Omental fat pad (tissue), 4 donors: ENCODE measurements around the gene TAAR1. TPM values are rescaled to one million over a fixed set of nuclear protein-coding genes. Genes with fewer than 3 reads are reported as not detected.

ENCODE experiments used
- ATAC-seq: fragments of 150-250 bp; one replicate; pipeline ENCODE4 v1.9.1; 2016; ENCODE audit warnings: mild to moderate bottlenecking, moderate library complexity; ENCODE audit not compliant: low FRiP score
- DNase-seq: peaks from one replicate; pipeline ENCODE4 v3.0.0-alpha.2; 2019; ENCODE audit warnings: low spot score
- CTCF ChIP-seq, 3 donors: fragments of 450-650 bp; IDR thresholded peaks; one replicate each; pipeline ENCODE4 v1.5.1; 2016 to 2017; ENCODE audit warnings: antibody characterized with exemption in 3 of 3, mild to moderate bottlenecking in 3 of 3, moderate library complexity in 2 of 3
- total RNA-seq, 4 donors: library from RNA; depleted of rRNA; stranded (reverse); fragments of >200 nt; gene quantifications; one replicate each; pipeline ENCODE4 v1.1.0, GENCODE V29; 2016

Gene TAAR1
- total RNA-seq, 4 donors from 2014 or later, result not detected

DNA sequence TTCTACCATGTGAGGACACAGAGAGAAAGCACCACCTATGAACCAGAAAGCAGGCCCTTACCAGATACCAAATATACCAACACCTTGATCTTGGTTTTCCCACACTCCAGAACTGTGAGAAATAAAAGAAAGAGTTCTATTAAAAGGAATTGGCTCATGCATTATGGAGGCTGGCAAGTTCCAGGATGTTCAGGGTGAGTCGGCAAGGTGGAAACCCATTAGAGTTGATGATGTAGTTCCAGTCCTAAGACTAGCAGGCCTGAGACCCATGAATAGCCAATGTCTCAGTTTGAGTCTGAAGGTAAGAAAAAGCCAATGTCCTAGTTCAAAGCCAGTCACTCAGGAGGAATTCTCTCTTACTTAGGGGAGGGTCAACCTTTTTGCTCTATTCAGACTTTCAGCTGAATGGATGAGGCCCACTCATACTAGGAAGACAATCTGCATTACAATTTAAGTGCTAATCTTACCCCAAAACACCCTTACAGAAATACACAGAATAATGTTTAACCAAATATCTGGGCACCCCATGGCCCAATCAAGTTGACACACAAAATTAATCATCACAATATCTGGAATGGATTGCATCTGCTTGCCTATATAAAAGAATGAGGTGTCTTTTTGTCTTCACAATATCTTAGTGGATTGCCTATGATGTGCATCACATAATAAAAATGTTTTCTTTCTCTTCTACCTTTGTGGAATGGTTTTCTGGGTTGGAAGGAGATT is 5.5 kb upstream of the TAAR1 start:
- no peak for ATAC-seq
- DNase-seq, result no peak
- TF ChIP-seq CTCF (IDR thresholded peaks at IDR 0.05), result no peak

DNA sequence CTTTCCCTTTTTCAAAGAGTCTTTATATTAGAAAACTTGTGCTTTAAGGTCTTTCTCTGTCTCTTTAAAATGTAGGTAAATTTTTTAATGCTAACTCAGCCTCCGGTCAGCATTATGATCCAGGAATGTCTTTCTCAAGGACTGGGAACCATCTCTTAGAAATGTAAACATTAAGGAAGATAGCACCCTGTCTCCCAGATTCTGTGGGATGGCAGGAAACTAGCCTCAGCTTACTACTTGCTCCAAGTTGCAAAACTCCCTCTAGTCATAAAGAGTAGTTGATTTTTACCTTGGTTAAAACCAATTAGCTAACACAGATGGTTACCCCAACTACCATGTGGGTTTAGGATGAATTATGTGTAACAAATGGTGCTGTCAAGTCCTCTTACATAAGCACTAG is 4.7 kb upstream of the TAAR1 start:
- ATAC-seq (no peak), DNase-seq (no peak)
- no peak for TF ChIP-seq CTCF (IDR thresholded peaks at IDR 0.05)

DNA sequence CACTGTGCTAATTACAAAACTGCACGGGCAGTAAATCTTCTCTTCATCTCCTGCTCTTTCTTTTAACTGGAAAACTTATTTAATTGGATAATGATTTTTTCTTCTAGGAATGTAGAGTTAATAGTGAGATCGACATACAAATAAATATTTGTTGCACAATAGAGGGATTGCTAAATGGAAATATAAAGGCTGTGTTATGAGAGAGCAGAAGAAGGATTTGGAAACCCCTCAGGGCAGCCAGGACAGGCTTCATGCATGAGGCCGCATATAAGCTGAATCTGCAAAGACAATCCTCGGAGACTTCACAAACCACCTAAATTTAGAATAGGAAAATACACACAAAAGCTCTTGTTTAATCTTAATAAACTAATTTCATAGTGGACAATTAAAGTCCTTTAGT is 2.9 kb upstream of the TAAR1 start:
- no peak for TF ChIP-seq CTCF (IDR thresholded peaks at IDR 0.05)
- ATAC-seq (no peak), DNase-seq (no peak)

- no peak for TF ChIP-seq CTCF (IDR thresholded peaks at IDR 0.05)
- ATAC-seq (no peak), DNase-seq (no peak)
Observed at GRCh38 chr6:132651062-132651461, 7.9 kb downstream of the TAAR1 start.

DNA sequence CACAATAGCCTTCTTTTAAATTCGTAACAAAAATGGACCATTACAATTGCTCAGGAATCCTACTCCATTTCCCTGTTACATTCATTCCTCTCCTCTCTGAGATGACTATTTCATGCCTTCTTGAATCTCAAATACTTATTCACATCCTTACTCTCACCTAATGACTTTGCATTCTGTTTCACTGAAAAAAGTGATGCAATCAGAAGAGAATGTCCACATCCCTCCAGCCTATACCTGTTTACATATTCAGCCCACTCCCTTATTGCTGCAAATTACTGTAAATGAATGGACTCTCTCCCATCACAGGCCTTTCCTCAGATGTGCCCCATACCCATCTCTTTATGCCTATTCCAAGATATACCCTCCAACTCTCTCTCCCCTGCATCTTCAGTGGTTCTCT is 8.6 kb downstream of the TAAR1 start:
- no peak for ATAC-seq
- DNase-seq, result no peak
- TF ChIP-seq CTCF (IDR thresholded peaks at IDR 0.05), result no peak

DNA sequence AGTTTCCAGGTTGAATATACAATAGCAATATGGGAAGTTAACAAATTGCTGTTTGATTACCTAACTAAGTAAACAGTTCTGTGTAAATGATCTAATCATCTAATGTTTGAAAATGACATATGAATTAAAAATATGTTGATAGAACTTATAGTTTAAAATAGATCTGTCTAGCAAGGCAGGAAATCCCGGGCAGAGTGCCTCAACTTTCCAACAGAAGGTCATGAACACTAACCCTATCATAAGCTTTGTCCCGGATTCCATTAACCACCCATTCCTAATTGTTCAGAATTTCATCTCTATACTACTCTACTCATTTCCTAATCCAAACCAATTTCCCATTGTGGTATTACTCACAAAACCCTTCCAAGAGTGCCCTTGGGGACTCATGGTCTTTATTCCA is 10.2 kb downstream of the TAAR1 start:
- DNase-seq, result no peak
- no peak for ATAC-seq
- no peak for TF ChIP-seq CTCF (IDR thresholded peaks at IDR 0.05)

- no peak for TF ChIP-seq CTCF (IDR thresholded peaks at IDR 0.05)
- no peak for ATAC-seq
Observed at GRCh38 chr6:132648356-132648755, 10.6 kb downstream of the TAAR1 start.

More at GRCh38 chr6:132648356-132648755, 10.6 kb downstream of the TAAR1 start:
- no peak for DNase-seq
